Activated naive CD8-positive, alpha-beta T cell treated with anti-CD3 and anti-CD28 coated beads for 36 hours (primary cell): ENCODE measurements around the gene TEDC2. TPM values are rescaled to one million over a fixed set of nuclear protein-coding genes. Genes with fewer than 3 reads are reported as not detected.

Source experiments
- DNase-seq: peaks from one replicate; pipeline ENCODE4 v3.0.0; 2021
- H3K27ac Mint-ChIP-seq: one replicate; pipeline ENCODE4 v1.8.0; 2022; ENCODE audit warnings: mild to moderate bottlenecking, moderate library complexity, mixed read lengths
- H3K27me3 Mint-ChIP-seq: one replicate; pipeline ENCODE4 v1.8.0; 2022; ENCODE audit warnings: mild to moderate bottlenecking, mixed read lengths
- H3K36me3 Mint-ChIP-seq: one replicate; pipeline ENCODE4 v1.8.0; 2021; ENCODE audit warnings: mild to moderate bottlenecking, mixed read lengths
- H3K4me1 Mint-ChIP-seq: one replicate; pipeline ENCODE4 v1.8.0; 2021; ENCODE audit warnings: mixed read lengths
- H3K4me3 Mint-ChIP-seq: one replicate; pipeline ENCODE4 v1.8.0; 2022; ENCODE audit warnings: mild to moderate bottlenecking, moderate library complexity, mixed read lengths
- H3K9me3 Mint-ChIP-seq: one replicate; pipeline ENCODE4 v1.8.0; 2022; ENCODE audit warnings: mixed read lengths
- total RNA-seq, 2 experiments: library from RNA; stranded (reverse); gene quantifications; one replicate each; pipeline ENCODE4 v1.2.3, GENCODE V29; 2021

TEDC2 gene
- total RNA-seq, 2 experiments from 2014 or later, result 24.0 to 26.5 TPM

GRCh38 chr16:2499454-2499853, 39.5 kb downstream of the TEDC2 start:
- DNase-seq, result no peak
- Mint-ChIP-seq H3K27ac (no peak overlapping the region), H3K4me3 (no peak overlapping the region), H3K4me1 (no peaks in the 10 kb centered on the region), H3K9me3 (no peaks in the 10 kb centered on the region), H3K27me3 (no peaks in the 10 kb centered on the region), H3K36me3 (peaks cover 4% of the 10 kb centered on the region)

- H3K27ac Mint-ChIP-seq, result no peak overlapping the region
- no peaks in the 10 kb centered on the region for H3K9me3 Mint-ChIP-seq
- DNase-seq, result no peak
- no peak overlapping the region for H3K4me3 Mint-ChIP-seq
- peaks cover 4% of the 10 kb centered on the region for H3K36me3 Mint-ChIP-seq
- H3K4me1 Mint-ChIP-seq, result no peaks in the 10 kb centered on the region
- H3K27me3 Mint-ChIP-seq, result no peaks in the 10 kb centered on the region
Measured at GRCh38 chr16:2499890-2500429, 40.1 kb downstream of the TEDC2 start.

DNA sequence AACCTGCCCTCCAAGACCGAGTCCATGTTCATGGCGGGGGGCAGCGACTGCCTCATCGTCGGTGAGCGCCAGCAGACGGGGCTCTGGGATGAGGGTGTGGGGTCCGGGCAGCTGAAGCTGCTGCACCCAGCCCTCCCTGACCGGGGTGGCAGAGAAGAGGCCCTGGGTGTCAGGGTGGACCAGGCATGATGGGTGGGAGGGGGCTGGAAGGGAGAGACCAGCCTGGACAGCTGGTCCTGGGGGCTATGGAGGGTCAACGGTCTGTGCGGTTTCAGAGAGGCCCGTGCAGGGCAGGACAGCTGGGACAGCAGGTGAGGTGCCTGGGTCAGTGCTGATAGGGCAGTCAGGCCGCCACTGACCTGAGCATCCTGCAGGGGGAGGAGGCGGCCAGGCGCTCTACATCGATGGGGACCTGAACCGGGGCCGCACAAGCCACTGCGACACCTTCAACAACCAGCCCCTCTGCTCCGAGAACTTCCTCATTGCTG, 40.6 kb downstream of the TEDC2 start:
- H3K27ac Mint-ChIP-seq, result no peak overlapping the region
- H3K9me3 Mint-ChIP-seq, result no peaks in the 10 kb centered on the region
- no peaks in the 10 kb centered on the region for H3K4me1 Mint-ChIP-seq
- no peaks in the 10 kb centered on the region for H3K27me3 Mint-ChIP-seq
- H3K4me3 Mint-ChIP-seq, result no peak overlapping the region
- no peak for DNase-seq
- peaks cover 4% of the 10 kb centered on the region for H3K36me3 Mint-ChIP-seq

GRCh38 chr16:2500918-2501750, 41.2 kb downstream of the TEDC2 start:
- peak; percentile 81 for DNase-seq
- H3K4me3 Mint-ChIP-seq, result no peak overlapping the region
- H3K27ac Mint-ChIP-seq, result no peak overlapping the region
- peaks cover 4% of the 10 kb centered on the region for H3K36me3 Mint-ChIP-seq
- H3K27me3 Mint-ChIP-seq, result no peaks in the 10 kb centered on the region
- H3K9me3 Mint-ChIP-seq, result no peaks in the 10 kb centered on the region
- no peaks in the 10 kb centered on the region for H3K4me1 Mint-ChIP-seq

DNA sequence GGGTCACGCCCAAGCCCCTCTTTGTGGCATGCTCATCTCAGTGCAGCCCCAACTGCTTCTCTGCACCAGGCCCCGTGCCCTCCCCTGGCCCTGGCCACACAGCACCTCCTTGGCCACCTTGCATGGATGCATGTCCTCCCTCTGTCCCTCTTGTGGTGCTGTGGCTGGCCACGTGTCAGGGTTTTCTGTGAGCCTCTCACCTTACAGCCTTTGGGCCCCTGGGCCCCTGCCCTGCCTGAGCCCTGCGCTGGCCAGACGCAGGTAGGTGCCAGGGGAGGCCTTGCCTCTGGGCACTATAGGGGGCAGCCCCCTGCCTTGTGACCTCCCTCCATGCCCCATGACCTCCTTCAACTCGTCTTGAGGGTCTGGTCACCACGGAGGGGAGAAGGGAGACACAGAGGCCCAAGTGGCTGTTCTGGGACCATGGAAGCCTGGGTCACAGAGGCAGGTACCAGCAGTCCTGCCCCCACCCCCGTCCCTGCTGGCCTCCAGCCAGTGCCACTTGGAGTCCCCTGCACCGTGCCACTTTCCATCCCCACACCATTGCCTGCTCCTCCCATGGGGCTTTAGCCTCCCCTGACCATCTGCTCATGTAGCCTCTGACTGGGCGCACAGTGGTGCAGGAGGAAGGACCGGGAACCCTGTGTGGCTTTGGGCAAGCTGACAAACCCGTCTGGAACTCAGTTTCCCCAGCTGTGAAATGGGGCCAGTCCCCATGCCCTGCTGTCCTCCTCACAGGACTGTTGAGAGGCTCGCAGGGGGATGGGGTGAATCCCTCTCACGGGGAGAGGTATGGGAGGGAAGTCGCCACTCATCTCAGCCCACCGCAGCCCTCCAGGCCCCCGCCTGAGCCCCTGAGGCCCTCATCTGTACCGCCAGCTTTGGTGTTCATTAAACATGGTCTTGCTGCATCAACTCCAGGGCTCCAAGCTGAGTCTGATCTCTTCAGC, 42.3 kb downstream of the TEDC2 start:
- Mint-ChIP-seq H3K4me3 (no peak overlapping the region), H3K4me1 (no peaks in the 10 kb centered on the region), H3K27me3 (no peaks in the 10 kb centered on the region), H3K27ac (no peak overlapping the region), H3K9me3 (no peaks in the 10 kb centered on the region), H3K36me3 (peaks cover 4% of the 10 kb centered on the region)
- no peak for DNase-seq

DNA sequence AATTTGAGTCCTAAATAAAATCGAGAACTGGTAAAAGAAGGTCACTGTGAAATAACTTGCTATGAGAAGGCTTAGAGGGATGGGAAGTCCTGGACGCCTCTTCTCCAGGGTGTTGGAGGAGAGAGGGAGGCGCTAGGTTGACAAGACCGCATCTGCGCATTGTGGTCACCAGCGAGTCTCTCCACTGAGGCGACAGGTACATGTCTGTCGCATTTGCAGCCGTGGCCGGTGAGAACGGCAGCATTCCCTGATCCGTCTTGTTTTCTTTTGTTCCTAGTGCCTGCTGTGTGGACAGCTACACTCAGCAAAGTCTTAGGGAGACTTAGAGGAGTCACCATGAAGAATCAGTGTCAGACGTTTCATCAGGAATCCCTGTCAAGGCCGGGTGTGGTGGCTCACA, 45.8 kb downstream of the TEDC2 start:
- peaks cover 3% of the 10 kb centered on the region for H3K4me1 Mint-ChIP-seq
- H3K36me3 Mint-ChIP-seq, result no peaks in the 10 kb centered on the region

GRCh38 chr16:2507052-2507659, 47.2 kb downstream of the TEDC2 start:
- no peak overlapping the region for H3K4me3 Mint-ChIP-seq
- no peaks in the 10 kb centered on the region for H3K9me3 Mint-ChIP-seq
- peak overlapping the region; percentile 45 for H3K27ac Mint-ChIP-seq
- no peaks in the 10 kb centered on the region for H3K36me3 Mint-ChIP-seq
- no peaks in the 10 kb centered on the region for H3K27me3 Mint-ChIP-seq
- peaks cover 5% of the 10 kb centered on the region for H3K4me1 Mint-ChIP-seq
- no peak for DNase-seq

More for the DNA sequence above, 45.8 kb downstream of the TEDC2 start:
- Mint-ChIP-seq H3K27me3 (no peaks in the 10 kb centered on the region), H3K27ac (no peak overlapping the region), H3K4me3 (no peak overlapping the region), H3K9me3 (no peaks in the 10 kb centered on the region)
- DNase-seq, result no peak

DNA sequence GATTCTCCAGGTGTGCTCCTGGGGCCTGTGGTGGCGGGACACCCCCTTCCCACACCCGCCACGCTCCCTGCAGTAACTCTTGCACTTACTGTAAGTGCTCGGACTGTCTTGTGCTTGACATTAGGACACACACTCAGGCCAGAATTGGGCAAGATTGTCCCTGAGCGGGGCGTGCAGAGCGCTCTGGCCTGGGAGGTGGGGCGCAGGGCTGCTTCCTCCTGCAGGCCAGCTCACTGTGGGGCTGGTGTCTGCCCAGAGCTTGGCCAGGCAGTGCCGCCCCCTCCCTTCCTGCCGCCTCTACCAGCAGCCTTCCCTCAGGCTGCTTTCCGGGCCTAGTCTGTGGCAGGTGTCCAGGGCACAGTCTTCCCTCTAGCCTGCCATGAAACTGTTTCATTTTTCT, 47.8 kb downstream of the TEDC2 start:
- Mint-ChIP-seq H3K27ac (no peak overlapping the region), H3K9me3 (no peaks in the 10 kb centered on the region), H3K27me3 (no peaks in the 10 kb centered on the region), H3K4me1 (peaks cover 10% of the 10 kb centered on the region), H3K4me3 (no peak overlapping the region), H3K36me3 (no peaks in the 10 kb centered on the region)
- no peak for DNase-seq

DNA sequence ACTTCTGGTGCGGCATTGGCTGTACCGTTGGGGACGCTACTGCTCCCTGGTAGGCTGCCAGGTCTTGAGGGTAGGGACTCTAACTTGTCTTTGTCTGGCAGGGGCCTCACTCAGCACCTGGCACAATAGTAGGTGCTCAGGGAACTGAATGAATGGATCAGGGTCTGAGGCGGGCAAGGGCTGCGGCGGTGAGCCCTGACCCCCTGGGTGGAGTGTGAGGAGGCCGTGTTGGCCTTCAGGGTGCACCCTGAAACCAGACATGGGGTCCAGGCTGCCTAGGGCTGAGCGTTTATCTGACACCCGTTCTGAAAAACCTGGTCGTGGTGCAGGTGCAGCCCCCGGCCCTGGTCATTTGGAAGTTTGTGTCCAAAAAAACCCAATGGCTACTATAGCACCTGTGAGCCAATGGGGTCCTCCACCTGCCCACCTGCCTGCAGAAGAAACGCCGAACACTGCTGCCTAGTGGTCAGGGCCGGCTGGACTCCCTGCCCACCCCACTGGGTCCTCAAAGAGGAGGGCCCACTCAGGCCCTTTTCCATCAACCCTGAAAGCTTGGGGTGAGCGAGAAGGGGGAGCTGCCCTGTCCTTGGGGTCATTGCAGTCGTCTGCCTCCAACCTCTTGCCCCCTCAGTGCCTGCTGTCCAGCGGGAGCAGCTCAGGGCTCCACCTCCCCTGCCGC, 49.0 kb downstream of the TEDC2 start:
- H3K27ac Mint-ChIP-seq, result no peak overlapping the region
- H3K4me3 Mint-ChIP-seq, result no peak overlapping the region
- no peaks in the 10 kb centered on the region for H3K27me3 Mint-ChIP-seq
- no peaks in the 10 kb centered on the region for H3K36me3 Mint-ChIP-seq
- DNase-seq, result no peak
- no peaks in the 10 kb centered on the region for H3K9me3 Mint-ChIP-seq
- H3K4me1 Mint-ChIP-seq, result peaks cover 18% of the 10 kb centered on the region

- Mint-ChIP-seq H3K27ac (no peak overlapping the region), H3K4me1 (peaks cover 30% of the 10 kb centered on the region), H3K4me3 (no peak overlapping the region), H3K36me3 (peaks cover 14% of the 10 kb centered on the region), H3K27me3 (no peaks in the 10 kb centered on the region), H3K9me3 (no peaks in the 10 kb centered on the region)
- DNase-seq, result no peak
Measured at GRCh38 chr16:2511128-2511800, 51.4 kb downstream of the TEDC2 start.

DNA sequence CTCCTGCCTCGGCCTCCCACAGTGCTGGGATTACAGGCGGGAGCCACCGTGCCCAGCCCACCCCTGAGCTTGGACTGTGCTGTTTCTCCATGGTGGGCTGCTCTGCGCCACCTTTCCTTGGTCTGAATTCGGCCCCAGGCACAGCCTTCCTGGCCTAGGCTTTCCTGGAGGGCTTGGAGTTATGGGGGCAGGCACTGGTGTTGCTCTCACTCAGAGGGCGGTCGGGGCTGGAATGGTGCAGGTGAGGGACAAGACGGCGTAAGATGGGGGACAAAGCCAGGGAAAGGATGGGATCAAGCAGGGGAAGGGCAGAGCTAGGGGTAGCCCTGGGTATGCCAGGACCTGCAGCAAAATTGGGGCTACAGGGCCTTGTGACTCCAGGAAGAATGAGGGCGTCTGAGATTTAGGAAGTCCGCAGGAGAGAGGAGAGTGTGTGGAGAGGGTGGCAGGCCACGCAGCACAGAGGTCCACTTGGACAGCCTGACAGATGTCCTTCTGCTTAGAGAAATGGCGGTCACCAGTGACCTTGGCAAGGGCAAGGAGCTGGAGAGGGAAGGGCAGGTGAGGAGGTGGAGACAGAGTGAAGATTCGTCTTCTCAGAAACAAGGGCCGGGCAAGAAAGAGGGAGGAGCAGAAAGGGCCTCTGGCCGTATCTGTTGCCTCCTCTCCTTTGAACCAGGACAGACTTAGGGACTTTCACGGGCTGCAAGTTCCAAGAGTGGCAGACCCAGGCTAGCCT, 52.3 kb downstream of the TEDC2 start:
- H3K36me3 Mint-ChIP-seq, result peaks cover 21% of the 10 kb centered on the region
- peak overlapping the region; percentile 29 for H3K4me3 Mint-ChIP-seq
- peaks cover 39% of the 10 kb centered on the region for H3K4me1 Mint-ChIP-seq
- DNase-seq, result no peak
- peak overlapping the region; percentile 88 for H3K27ac Mint-ChIP-seq
- no peaks in the 10 kb centered on the region for H3K27me3 Mint-ChIP-seq
- no peaks in the 10 kb centered on the region for H3K9me3 Mint-ChIP-seq

DNA sequence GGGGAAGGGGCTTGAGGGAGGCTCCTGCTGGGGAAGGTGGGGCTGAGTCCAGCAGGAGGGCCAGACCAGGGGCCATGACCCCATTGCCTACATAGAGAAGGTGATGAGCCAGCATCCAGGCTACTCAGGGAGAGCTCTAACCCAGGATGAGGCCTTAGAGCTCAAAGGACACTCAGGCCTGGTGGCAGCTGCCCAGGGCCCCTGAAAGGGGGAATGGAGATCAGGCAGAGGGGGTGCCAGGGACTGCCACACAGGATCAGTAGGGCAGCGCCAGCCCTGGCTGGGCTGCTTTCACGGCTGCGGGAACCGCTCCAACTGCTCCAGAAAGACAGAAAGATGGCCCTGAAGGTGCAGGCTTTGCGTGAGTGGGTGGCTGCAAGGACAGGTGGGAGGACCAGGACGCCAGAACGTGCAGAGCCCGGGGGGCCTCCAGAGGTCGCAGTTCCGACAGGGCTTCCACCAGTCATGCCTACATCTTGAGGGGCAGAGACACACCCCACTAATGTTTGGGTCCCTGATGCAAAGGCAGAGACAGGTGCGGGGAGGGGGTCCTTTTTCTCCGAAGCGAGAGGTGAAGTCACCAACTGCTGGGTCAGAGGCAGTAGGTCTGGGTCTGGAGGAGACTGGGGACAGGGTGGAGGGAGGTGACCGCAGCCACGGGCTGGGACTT, 53.0 kb downstream of the TEDC2 start:
- peak; percentile 39 for DNase-seq
- Mint-ChIP-seq H3K9me3 (no peaks in the 10 kb centered on the region), H3K4me1 (peaks cover 44% of the 10 kb centered on the region), H3K27me3 (no peaks in the 10 kb centered on the region), H3K36me3 (peaks cover 21% of the 10 kb centered on the region), H3K27ac (peak overlapping the region; percentile 88), H3K4me3 (peak overlapping the region; percentile 73)
